Measurements from ENCODE around the gene SHOC2.

Gene SHOC2

GRCh38 chr10:110983466-110983865 lies 64.1 kb downstream of the SHOC2 start:
- no peak for DNase-seq (ENCODE audit: low spot score)

DNA sequence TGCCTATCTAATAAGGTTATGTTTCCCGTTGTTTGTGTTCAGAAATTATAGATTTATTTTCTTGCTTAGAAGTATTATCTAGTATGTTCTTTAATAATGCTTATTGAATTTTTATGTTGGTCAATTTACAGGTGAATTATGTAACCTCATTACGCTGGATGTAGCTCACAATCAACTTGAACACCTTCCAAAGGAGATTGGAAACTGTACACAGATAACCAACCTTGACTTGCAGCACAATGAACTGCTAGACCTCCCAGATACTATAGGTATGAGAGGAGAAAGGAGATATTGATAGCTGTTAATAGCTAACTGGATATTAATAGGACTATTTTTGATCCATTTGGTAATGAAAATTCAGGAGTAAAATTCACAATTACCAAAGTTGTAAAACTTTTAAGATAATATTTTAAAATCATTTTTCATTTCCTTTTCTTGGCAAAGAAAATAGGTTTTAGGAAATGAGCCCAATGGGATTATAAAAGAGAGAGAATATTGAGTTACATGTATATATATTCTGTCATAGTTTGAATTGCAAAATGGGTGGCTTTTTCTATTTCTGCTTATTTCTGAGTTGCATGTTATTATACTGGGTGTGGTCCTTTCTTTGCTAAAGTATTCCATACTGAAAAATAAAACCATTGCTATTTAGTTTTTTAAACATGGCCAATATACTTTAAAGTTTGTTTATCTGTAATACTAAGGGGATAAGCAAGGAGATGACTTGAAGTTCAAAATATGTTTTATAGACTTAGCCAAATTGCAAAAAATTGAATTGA lies 66.3 kb downstream of the SHOC2 start:
- no peak for DNase-seq (ENCODE audit: low spot score)

DNA sequence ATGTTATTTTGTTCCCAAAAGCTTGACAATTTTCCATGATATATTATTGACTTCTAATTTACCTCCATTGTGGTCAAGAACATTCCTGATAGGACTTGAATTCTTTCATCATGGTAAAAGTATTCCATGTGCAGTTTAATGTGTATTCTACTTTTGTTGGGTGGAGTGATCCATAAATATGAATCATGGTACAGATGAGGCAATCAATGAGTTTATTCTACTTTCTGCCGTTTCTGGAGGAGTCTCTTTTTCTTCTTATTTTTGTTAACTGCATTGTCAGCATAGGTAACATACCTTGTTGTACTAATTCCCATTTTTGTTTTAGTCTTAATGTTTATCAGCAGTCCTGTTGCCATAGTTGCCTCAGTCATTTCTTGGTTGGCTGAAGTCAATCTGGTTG lies 69.6 kb downstream of the SHOC2 start:
- DNase-seq (ENCODE audit: low spot score) = no peak

- no peak for DNase-seq (ENCODE audit: low spot score)
These were observed 72.8 kb downstream of the SHOC2 start for GRCh38 chr10:110992006-110992800.

- no peak for DNase-seq (ENCODE audit: low spot score)
These were observed 73.8 kb downstream of the SHOC2 start for GRCh38 chr10:110993024-110993693.

DNA sequence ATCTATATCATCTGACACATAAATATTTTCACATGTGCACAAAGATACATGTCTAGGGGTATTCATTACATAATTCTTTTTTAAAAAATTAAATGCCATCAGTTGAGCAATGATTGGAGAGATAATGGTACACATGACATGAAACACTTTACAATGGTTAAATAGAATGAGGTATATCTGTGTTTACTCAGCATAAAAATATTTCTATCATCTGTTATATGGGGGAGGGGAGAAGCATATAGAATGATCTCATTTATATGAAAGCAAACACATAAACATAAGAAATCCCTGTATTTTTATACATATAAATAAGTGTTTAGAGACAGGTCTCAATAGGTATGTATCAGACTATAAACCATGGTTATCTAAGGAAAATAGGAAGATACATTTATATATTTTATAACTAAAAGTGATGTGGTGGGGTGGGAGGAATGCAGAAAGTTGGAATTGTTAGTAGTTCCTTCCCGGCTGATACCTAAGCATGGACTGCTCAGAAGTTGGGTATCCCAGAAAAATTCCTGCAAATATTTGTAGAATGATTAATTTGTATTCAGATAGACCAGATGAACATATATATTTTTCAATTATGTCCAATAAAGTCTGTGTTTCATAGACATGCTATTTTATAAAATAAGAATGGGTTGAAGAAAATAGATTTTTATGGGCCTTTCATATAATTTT lies 75.1 kb downstream of the SHOC2 start:
- no peak for DNase-seq (ENCODE audit: low spot score)

DNA sequence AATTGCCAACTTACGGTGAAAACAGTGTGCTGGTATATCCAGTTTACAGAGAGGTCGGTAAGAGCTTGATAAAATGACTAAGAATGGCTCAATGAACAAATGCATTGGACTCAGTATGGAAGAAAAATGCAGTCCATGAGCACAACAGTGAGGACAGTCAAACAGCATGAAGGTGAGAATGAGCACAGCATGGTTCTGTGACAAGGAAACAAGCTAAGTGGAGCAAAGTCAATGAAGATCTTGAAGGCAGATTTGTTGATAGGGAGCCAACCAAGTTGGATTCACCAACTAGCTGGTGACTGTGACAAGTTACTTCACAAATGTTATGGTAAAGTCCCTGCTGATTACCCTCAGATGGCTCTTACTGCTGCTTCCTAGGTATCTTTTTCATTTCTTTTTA lies 75.9 kb downstream of the SHOC2 start:
- DNase-seq (ENCODE audit: low spot score) = no peak

GRCh38 chr10:110996256-110996655 lies 76.9 kb downstream of the SHOC2 start:
- DNase-seq (ENCODE audit: low spot score) = no peak

DNA sequence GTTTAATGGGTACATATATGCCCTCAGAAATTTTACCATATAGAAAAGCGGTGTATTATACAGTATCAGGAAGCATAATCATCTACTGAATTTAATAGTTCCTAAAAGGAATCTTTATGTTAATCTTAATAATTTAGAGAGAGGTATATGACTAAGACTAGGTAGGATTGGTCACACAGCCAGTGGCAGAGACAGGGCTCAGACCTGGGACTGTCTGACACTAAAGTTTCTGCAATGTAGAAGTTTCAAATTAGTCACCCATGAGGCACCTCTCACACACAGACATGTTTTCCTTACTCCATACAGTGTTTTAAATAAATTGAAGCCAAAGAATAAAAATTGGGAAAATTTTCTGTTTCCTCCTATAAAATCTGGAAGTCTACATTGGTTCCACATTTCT lies 84.6 kb downstream of the SHOC2 start:
- no peak for DNase-seq (ENCODE audit: low spot score)

GRCh38 chr10:111007486-111007885 lies 88.1 kb downstream of the SHOC2 start:
- no peak for DNase-seq (ENCODE audit: low spot score)

DNA sequence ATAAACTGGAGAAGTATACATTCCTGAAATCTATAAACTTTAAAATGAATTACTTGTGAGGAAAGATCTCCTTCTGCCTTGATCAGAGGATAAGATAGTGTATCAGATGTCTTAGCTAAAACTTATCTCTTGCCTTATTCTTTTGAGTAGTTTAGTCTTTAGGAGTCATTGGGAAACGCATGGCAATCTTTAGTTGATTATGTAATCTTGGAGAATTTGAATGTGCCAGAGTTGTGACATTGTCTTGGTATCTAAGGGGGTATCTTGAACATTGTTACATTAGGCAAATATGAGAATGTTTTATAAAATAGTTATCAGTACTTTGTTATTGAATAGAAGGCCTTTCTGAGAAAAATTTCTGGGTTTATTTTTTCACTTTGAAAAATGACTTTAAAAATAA lies 95.8 kb downstream of the SHOC2 start:
- DNase-seq (ENCODE audit: low spot score) = no peak

DNA sequence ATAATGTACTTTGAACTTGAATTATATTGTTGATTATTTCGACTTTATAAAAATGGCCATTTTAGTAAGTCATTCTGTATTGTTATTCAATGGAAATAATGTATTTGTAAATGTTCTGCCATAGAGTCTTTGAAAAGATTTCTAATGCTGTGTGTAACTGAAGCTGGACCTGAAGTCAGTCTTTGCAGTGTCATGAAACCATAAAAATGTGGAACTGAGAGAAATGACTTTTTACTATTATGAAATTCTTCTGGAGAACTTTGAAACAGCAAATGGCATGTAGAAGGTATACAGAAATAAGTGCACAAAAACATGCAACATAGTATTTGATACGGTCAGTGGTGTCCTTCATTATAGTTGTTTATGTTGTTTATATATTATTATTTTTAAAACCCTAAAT lies 97.7 kb downstream of the SHOC2 start:
- no peak for DNase-seq (ENCODE audit: low spot score)

- DNase-seq (ENCODE audit: low spot score) = no peak
These were observed 98.6 kb downstream of the SHOC2 start for GRCh38 chr10:111018021-111018420.

- DNase-seq (ENCODE audit: low spot score) = no peak
These were observed 103.7 kb downstream of the SHOC2 start for GRCh38 chr10:111023060-111023459.

DNA sequence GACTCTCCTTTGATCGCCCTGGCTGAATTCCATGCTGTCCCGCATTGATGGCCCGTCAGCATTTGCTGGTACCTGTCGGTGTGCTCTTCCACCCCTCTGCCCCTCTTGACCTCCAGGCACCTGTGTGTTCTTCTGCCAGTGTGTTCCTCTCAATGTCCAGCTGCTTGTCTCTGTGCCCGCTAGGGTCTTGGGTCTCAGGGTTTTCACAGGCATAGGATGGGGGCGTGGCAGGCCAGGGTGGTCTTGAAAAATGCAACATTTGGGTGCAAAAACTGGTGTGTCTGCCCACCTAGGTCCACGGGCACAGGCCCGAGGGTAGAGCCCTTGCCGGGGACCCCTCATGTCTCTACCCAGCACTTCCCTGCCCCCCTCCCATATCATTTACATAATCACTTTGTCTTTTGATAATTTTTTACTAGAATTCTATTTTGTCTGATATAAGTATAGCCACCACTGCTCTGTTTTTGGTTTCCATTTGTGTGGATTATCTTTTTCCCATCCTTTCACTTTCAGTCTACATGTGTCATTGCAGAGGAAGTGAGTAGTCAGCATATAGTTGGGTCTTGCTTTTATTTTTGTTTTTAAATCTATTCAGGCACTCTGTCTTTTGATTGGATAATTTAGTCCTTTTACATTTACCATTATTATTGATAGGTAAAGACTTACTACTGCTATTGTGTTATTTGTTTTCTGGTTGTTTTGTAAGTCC lies 110.8 kb downstream of the SHOC2 start:
- DNase-seq (ENCODE audit: low spot score) = no peak

GRCh38 chr10:111034598-111035310 lies 115.3 kb downstream of the SHOC2 start:
- DNase-seq (ENCODE audit: low spot score) = no peak

DNA sequence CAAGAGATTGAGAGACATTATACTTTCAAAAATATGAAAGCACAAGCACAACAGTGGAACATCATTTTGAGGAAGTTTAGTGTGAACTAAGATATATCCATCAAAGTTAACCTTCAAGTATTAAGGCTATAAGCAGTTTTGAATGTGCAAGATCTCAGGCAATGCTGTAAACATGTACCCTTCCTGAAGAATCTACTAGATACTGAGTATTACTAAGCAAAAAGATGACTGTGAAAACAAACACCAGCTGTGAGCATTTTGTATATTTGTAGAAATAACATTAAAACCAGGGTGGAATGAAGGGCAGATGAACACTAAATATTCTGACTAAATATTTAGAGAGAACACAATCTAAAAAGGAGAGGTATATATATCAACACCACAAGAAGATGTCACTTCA lies 116.1 kb downstream of the SHOC2 start:
- no peak for DNase-seq (ENCODE audit: low spot score)

GRCh38 chr10:111037858-111038257 lies 118.5 kb downstream of the SHOC2 start:
- DNase-seq (ENCODE audit: low spot score) = no peak

GRCh38 chr10:111039522-111039921 lies 120.1 kb downstream of the SHOC2 start:
- no peak for DNase-seq (ENCODE audit: low spot score)

DNA sequence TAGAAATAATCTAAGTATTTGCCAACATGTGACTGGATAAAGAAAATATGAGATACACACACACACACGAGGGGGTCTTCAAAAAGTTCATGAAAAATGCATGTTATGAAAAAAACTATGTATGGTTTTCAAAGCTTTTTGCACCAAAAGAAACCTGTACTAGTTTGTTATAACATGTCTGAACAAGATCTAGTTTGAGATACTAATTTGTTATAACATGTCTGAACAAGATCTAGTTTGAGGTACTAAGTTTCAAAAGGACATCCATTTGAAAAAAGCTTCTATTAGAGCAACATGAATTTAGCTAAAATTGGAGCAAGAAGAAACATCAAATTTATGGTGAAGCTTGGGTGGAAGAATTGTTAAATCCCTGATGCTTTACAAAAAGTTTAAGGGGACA lies 137.6 kb downstream of the SHOC2 start:
- no peak for DNase-seq (ENCODE audit: low spot score)

All from left forelimb (tissue), 1 donor.